Astrocyte of the spinal cord (primary cell): ENCODE results near the gene ASB5.
"Not testable (repeated sequence)": the region's sequence is repeated elsewhere in the genome, so short reads cannot be mapped to it uniquely, and the experiment has no call there.

Experiments used
- DNase-seq: peaks from one replicate; pipeline ENCODE4 v3.0.0; 2011; ENCODE audit warnings: low read depth, low spot score
- H3K4me3 ChIP-seq: 2 replicates; pipeline ENCODE4 v1.5.1; 2011; ENCODE audit warnings: low read depth, mild to moderate bottlenecking, low read length, moderate library complexity
- CTCF ChIP-seq: IDR thresholded peaks from 2 replicates; pipeline ENCODE4 v1.5.1; 2012; ENCODE audit warnings: low read depth, mild to moderate bottlenecking, low read length, inconsistent platforms
- in situ Hi-C: cut with HindIII; loops from 2 replicates; pipeline ENCODE4 v1.10.0; 2017; ENCODE audit warnings: low sequenced_read_pairs

Gene ASB5

GRCh38 chr4:176217510-176217909, 51.5 kb downstream of the ASB5 start:
- no peak for TF ChIP-seq CTCF

GRCh38 chr4:176212351-176212750, 56.7 kb downstream of the ASB5 start:
- in situ Hi-C loops, H3K4me3 ChIP-seq, DNase-seq: not testable (repeated sequence)

More at GRCh38 chr4:176217510-176217909, 51.5 kb downstream of the ASB5 start:
- no peak overlapping the region for H3K4me3 ChIP-seq
- in situ Hi-C loops: no loop called here
- no peak for DNase-seq

GRCh38 chr4:176210579-176211296, 58.3 kb downstream of the ASB5 start:
- TF ChIP-seq CTCF: no peak
- in situ Hi-C loops: no loop called here
- H3K4me3 ChIP-seq: no peak overlapping the region
- no peak for DNase-seq

GRCh38 chr4:176210101-176210500, 58.9 kb downstream of the ASB5 start:
- no peak overlapping the region for H3K4me3 ChIP-seq
- no peak for TF ChIP-seq CTCF
- in situ Hi-C loops: no loop called here
- DNase-seq: no peak

- DNase-seq: no peak
- no peak for TF ChIP-seq CTCF
- H3K4me3 ChIP-seq: no peak overlapping the region
- in situ Hi-C loops: no loop called here
These were observed 59.5 kb downstream of the ASB5 start for GRCh38 chr4:176209535-176209934.

- in situ Hi-C loops: no loop called here
- no peak overlapping the region for H3K4me3 ChIP-seq
- no peak for TF ChIP-seq CTCF
- no peak for DNase-seq
These were observed 61.2 kb downstream of the ASB5 start for GRCh38 chr4:176207839-176208238.

GRCh38 chr4:176205299-176205698, 63.7 kb downstream of the ASB5 start:
- no peak for TF ChIP-seq CTCF
- in situ Hi-C loops: no loop called here
- no peak overlapping the region for H3K4me3 ChIP-seq
- no peak for DNase-seq
